IMR-90 (cell line): Measurements from ENCODE around the gene SIGLECL1. TPM values are rescaled to one million over a fixed set of nuclear protein-coding genes. Genes with fewer than 3 reads are reported as not detected.

Source experiments
- ATAC-seq: fragments of 200-7000 bp; cut with Tn5 transposase; 2 replicates; pipeline ENCODE4 v1.9.1; 2020; ENCODE audit warnings: low read depth, mild to moderate bottlenecking, moderate library complexity
- BruUV-seq: library from RNA; stranded (reverse); fragments of 400-500 nt; replicated peaks from 2 replicates; lab custom pipeline; 2021; lab: Mats Ljungman, UMichigan
- CTCF ChIA-PET: fragments of 300-600 bp; formaldehyde crosslinking; extraction: SDS; loops from one replicate; lab custom pipeline; 2021; ENCODE audit warnings: antibody characterized with exemption; lab: Yijun Ruan, JAX
- POLR2A ChIA-PET: fragments of 300-600 bp; sonication (Branson Sonifier 250); formaldehyde crosslinking; loops from one replicate; lab custom pipeline; 2022; ENCODE audit warnings: antibody characterized with exemption; ENCODE audit not compliant: unreplicated experiment; lab: Charles Lee
- DNase-seq: peaks from one replicate; pipeline ENCODE4 v3.0.0; 2013
- H2AFZ ChIP-seq: replicated peaks from 2 replicates; pipeline ENCODE3; 2013; ENCODE audit warnings: low read length, mild to moderate bottlenecking; ENCODE audit not compliant: poor library complexity
- H2AK5ac ChIP-seq: 2 replicates; pipeline ENCODE4 v1.6.1; 2013; ENCODE audit warnings: low read depth, low read length, inconsistent platforms
- H2AK9ac ChIP-seq: replicated peaks from 2 replicates; pipeline ENCODE3; 2013; ENCODE audit warnings: mild to moderate bottlenecking, low read depth, low read length, moderate library complexity; ENCODE audit not compliant: poor library complexity
- H2BK120ac ChIP-seq: 2 replicates; pipeline ENCODE4 v1.6.1; 2013; ENCODE audit warnings: low read depth, low read length, inconsistent platforms
- H2BK15ac ChIP-seq: 3 replicates; pipeline ENCODE4 v1.6.1; 2013; ENCODE audit warnings: low read depth, low read length, inconsistent platforms
- H2BK20ac ChIP-seq: 2 replicates; pipeline ENCODE4 v1.6.1; 2013; ENCODE audit warnings: low read depth, mild to moderate bottlenecking, inconsistent platforms, low read length, moderate library complexity
- H2BK5ac ChIP-seq: 2 replicates; pipeline ENCODE4 v1.6.1; 2013; ENCODE audit warnings: mild to moderate bottlenecking, low read depth, low read length, inconsistent platforms; ENCODE audit not compliant: poor library complexity, severe bottlenecking
- H3K14ac ChIP-seq: replicated peaks from 2 replicates; pipeline ENCODE4 v1.6.1; 2013; ENCODE audit warnings: low read depth, low read length, inconsistent platforms
- H3K18ac ChIP-seq: 2 replicates; pipeline ENCODE4 v1.6.1; 2013; ENCODE audit warnings: low read depth, low read length, control low read depth
- H3K23ac ChIP-seq: 2 replicates; pipeline ENCODE4 v1.6.1; 2013; ENCODE audit warnings: low read depth, low read length, inconsistent platforms
- H3K27ac ChIP-seq: 2 replicates; pipeline ENCODE4 v1.5.1; 2013; ENCODE audit warnings: mild to moderate bottlenecking, control low read depth, low read length; ENCODE audit not compliant: insufficient read depth
- H3K27me3 ChIP-seq: 2 replicates; pipeline ENCODE4 v1.6.1; 2013; ENCODE audit warnings: low read length; ENCODE audit not compliant: control insufficient read depth, insufficient read depth
- H3K36me3 ChIP-seq: 2 replicates; pipeline ENCODE4 v1.6.1; 2013; ENCODE audit warnings: low read length, mixed read lengths; ENCODE audit not compliant: control insufficient read depth, insufficient read depth
- H3K4ac ChIP-seq: 2 replicates; pipeline ENCODE4 v1.6.1; 2013; ENCODE audit warnings: low read depth, low read length, inconsistent platforms
- H3K4me1 ChIP-seq: 2 replicates; pipeline ENCODE4 v1.6.1; 2013; ENCODE audit warnings: low read length, mixed read lengths; ENCODE audit not compliant: control insufficient read depth, insufficient read depth
- H3K4me2 ChIP-seq: 2 replicates; pipeline ENCODE4 v1.6.1; 2013; ENCODE audit warnings: low read depth, mild to moderate bottlenecking, control low read depth, low read length, moderate library complexity
- H3K4me3 ChIP-seq: 2 replicates; pipeline ENCODE4 v1.5.1; 2013; ENCODE audit warnings: low read depth, mild to moderate bottlenecking, control low read depth, low read length, moderate library complexity; ENCODE audit not compliant: insufficient read depth
- H3K56ac ChIP-seq: 2 replicates; pipeline ENCODE4 v1.6.1; 2013; ENCODE audit warnings: low read length, inconsistent platforms; ENCODE audit not compliant: insufficient read depth; ENCODE audit errors: extremely low read depth
- H3K79me1 ChIP-seq, 2 experiments: 2 replicates each; pipeline ENCODE4 v1.6.1; 2013; ENCODE audit warnings: low read length in 2 of 2, inconsistent platforms in 1 of 2, low read depth in 1 of 2
- H3K9ac ChIP-seq: 2 replicates; pipeline ENCODE4 v1.6.1; 2013; ENCODE audit warnings: low read depth, low read length, control low read depth
- H3K9me1 ChIP-seq: 2 replicates; pipeline ENCODE4 v1.6.1; 2013; ENCODE audit warnings: low read length, inconsistent platforms; ENCODE audit not compliant: insufficient read depth
- H3K9me3 ChIP-seq: 2 replicates; pipeline ENCODE4 v1.6.1; 2013; ENCODE audit warnings: low read length; ENCODE audit not compliant: control insufficient read depth, insufficient read depth
- H4K20me1 ChIP-seq: 2 replicates; pipeline ENCODE4 v1.6.1; 2013; ENCODE audit warnings: low read length, inconsistent platforms; ENCODE audit not compliant: insufficient read depth
- H4K5ac ChIP-seq: 2 replicates; pipeline ENCODE4 v1.6.1; 2013; ENCODE audit warnings: mild to moderate bottlenecking, low read depth, low read length, control low read depth
- H4K8ac ChIP-seq, 2 experiments: 2 replicates each; pipeline ENCODE4 v1.6.1; 2013; ENCODE audit warnings: low read depth in 2 of 2, low read length in 2 of 2, control low read depth in 1 of 2, inconsistent platforms in 1 of 2
- H4K91ac ChIP-seq: 2 replicates; pipeline ENCODE4 v1.6.1; 2013; ENCODE audit warnings: low read depth, low read length, inconsistent platforms; ENCODE audit not compliant: insufficient read depth
- CHD1 ChIP-seq: IDR thresholded peaks from 2 replicates; pipeline ENCODE4 v1.6.1; 2012; ENCODE audit warnings: low read depth, low read length, improper control_type of control experiment
- MXI1 ChIP-seq: IDR thresholded peaks from 2 replicates; pipeline ENCODE4 v1.6.1; 2012; ENCODE audit warnings: low read depth, mild to moderate bottlenecking, low read length, moderate library complexity, borderline replicate concordance
- NFE2L2 ChIP-seq: fragments of 150-350 bp; IDR thresholded peaks from 2 replicates; pipeline ENCODE4 v1.6.1; 2016; ENCODE audit warnings: low read depth, mild to moderate bottlenecking, low read length
- WGBS, 2 experiments: methylation state at CpG; one replicate each; pipeline versions ENCODE4 v1.1.5 to v1.1.7; 2013; ENCODE audit warnings: missing lambda C conversion rate in 2 of 2; ENCODE audit not compliant: insufficient read length in 1 of 2; ENCODE audit errors: extremely low coverage in 2 of 2; 5-methylcytosine and 5-hydroxymethylcytosine counted together
- dilution Hi-C: fragments of 300-500 bp; cut with HindIII; formaldehyde crosslinking; loops from one replicate; pipeline ENCODE4 v1.14.3; 2018; ENCODE audit warnings: low sequenced_read_pairs; ENCODE audit not compliant: unreplicated experiment
- in situ Hi-C: fragments of 300-500 bp; cut with MboI; formaldehyde crosslinking; loops from 3 replicates; pipeline ENCODE4 v1.14.3; 2019; ENCODE audit warnings: low sequenced_read_pairs, inconsistent platforms, mixed read lengths
- intact Hi-C: fragments of 100-400 bp; cut with micrococcal nuclease; formaldehyde crosslinking; loops from 2 replicates; pipeline ENCODE4 v1.10.0; 2022
- polyA plus RNA-seq, 3 experiments: library from polyadenylated mRNA; depleted of rRNA; stranded (reverse); fragments of >200 nt; gene quantifications; 2 replicates each; pipeline ENCODE4 v1.2.3, GENCODE V29; 2012; ENCODE audit warnings: low replicate concordance in 1 of 3
- total RNA-seq: library from RNA; depleted of rRNA; stranded (reverse); fragments of >200 nt; gene quantifications from 2 replicates; pipeline ENCODE4 v1.2.3, GENCODE V29; 2012

Gene SIGLECL1
- total and polyA plus RNA-seq, 2 of the 4 experiments (the other 2 are of a cell fraction): not detected

DNA sequence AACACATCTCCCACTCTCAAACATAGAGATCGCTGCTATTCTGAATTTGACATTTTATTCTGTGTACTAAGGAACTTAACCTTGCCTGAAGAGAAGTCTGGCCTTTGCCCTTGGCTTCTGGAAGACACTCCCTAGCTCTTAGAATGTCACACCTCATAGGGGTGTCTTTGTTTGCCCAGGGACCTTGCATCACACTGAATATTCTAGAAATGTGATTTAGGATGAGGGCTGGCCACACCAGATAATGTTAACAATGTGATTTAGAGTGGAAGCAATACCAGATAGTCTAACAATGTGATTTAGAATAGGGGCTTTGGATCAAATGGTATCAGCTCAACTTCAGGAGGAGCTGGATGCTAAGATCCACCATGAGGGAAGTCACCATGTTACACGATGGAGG is 6.6 kb downstream of the SIGLECL1 start:
- Histone ChIP-seq H3K9ac (no peak overlapping the region), H2BK20ac (no peak overlapping the region), H3K79me1 (no peaks in the 10 kb centered on the region), H2BK120ac (no peak overlapping the region), H3K27me3 (no peaks in the 10 kb centered on the region), H3K27ac (no peak overlapping the region), H3K36me3 (no peaks in the 10 kb centered on the region), H3K4ac (no peak overlapping the region), H4K5ac (no peak overlapping the region), H4K8ac (no peak overlapping the region), H3K4me3 (no peak overlapping the region), H2AK9ac (no peak overlapping the region), H3K9me1 (no peaks in the 10 kb centered on the region), H3K4me1 (no peaks in the 10 kb centered on the region), H3K4me2 (no peak overlapping the region), H2BK15ac (no peak overlapping the region), H4K91ac (no peak overlapping the region), H2AK5ac (no peak overlapping the region), H3K23ac (no peak overlapping the region), H4K20me1 (no peaks in the 10 kb centered on the region), H3K14ac (no peak overlapping the region), H3K56ac (no peak overlapping the region), H2BK5ac (no peak overlapping the region), H3K18ac (no peak overlapping the region), H3K9me3 (no peaks in the 10 kb centered on the region), H2AFZ (no peak overlapping the region)
- TF ChIP-seq CHD1 (no peak), MXI1 (no peak), NFE2L2 (no peak)
- ATAC-seq: no peak
- WGBS, 2 experiments: no CpG with 5 or more reads among the region's 2 CpGs
- POLR2A ChIA-PET: no interaction called here
- in situ Hi-C loops: no loop called here
- CTCF ChIA-PET: no interaction called here
- intact Hi-C loops: no loop called here
- BruUV-seq: no TSS peak
- dilution Hi-C loops: no loop called here
- no peak for DNase-seq
